Stomach (tissue), 4 donors: ENCODE results near the gene KCTD14.

ENCODE experiments used
- POLR2AphosphoS5 ChIP-seq, 3 donors: sonication (generic); formaldehyde crosslinking; IDR thresholded peaks; one replicate each; pipeline ENCODE4 v1.6.1; 2016; ENCODE audit warnings: antibody characterized with exemption in 3 of 3
- TF ChIP-seq, protein P1 (sequence below), 7 experiments: fragments of 450-650 bp in 4 of 7; fragments of 200-600 bp in 3 of 7; sonication (generic) in 3 of 7; IDR thresholded peaks; one replicate each; pipeline ENCODE4 v1.5.1; 2016 to 2019; ENCODE audit warnings: antibody characterized with exemption in 7 of 7, control low read depth in 2 of 7, mild to moderate bottlenecking in 1 of 7

DNA sequence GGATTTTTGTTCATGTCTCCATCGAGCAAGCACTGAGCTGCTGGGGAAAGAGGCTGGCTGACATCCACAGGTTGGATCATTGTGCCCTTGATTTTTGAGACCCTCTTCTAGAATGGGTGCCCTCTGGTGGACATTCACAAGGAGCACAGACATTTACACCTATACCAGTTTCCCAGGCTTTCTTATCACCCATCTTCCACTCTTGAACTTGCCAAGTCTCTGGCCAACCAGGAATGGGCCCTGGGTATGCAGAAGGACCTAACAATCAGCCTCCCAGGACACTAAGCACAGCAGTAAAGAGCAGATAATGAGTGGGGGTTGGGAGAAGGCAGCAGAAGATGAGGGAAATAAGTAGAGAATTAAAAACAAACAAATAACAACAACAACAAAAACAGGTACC, 22.9 kb downstream of the KCTD14 start:
- TF ChIP-seq, protein P1, sequence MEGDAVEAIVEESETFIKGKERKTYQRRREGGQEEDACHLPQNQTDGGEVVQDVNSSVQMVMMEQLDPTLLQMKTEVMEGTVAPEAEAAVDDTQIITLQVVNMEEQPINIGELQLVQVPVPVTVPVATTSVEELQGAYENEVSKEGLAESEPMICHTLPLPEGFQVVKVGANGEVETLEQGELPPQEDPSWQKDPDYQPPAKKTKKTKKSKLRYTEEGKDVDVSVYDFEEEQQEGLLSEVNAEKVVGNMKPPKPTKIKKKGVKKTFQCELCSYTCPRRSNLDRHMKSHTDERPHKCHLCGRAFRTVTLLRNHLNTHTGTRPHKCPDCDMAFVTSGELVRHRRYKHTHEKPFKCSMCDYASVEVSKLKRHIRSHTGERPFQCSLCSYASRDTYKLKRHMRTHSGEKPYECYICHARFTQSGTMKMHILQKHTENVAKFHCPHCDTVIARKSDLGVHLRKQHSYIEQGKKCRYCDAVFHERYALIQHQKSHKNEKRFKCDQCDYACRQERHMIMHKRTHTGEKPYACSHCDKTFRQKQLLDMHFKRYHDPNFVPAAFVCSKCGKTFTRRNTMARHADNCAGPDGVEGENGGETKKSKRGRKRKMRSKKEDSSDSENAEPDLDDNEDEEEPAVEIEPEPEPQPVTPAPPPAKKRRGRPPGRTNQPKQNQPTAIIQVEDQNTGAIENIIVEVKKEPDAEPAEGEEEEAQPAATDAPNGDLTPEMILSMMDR (IDR thresholded peaks at IDR 0.05), result peak in 5 of 7 experiments; percentile 47 to 66 (median 56)
- TF ChIP-seq POLR2AphosphoS5 (IDR thresholded peaks at IDR 0.05), result peak in 1 of 3 donors; percentile 18
